Measurements from ENCODE around the gene PPP3CB. TPM values are rescaled to one million over a fixed set of nuclear protein-coding genes. Genes with fewer than 3 reads are reported as not detected.

PPP3CB gene
- total RNA-seq, 1 experiment from 2014 or later: 27.5 TPM

DNA sequence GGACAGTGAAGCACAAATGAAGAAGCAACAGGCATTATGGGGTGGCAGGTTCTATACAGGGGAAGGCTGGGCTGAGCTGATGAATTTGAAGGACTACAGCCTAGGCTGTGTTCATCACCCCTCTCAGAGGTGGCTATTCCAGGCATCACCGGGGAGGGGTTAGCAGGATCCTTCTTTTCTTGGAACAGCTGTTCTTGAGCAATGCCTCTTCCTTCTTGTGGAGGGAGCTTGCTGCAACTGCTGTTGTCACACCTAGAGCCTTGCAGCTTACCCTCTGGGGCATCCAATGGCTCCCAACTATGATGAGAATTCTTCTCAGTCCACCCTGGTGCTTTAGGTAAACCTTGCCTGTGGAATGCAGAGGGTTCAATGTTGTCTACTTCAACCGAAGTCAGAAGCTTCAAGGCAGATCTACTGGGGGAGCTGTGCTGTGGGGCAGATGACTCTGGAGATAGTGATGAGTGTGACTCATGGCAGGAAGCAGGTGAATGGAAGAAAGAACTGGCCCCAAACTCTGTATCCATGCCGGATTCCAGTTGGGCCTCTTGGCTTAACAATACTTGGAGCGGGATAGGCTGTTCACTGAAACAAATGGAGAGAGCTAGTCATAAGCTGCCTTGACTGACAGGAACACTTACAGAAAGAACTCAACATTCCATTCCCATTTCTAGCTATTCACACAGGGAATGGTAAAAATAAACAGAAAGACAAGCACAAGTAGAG lies 21.5 kb upstream of the PPP3CB start:
- Mint-ChIP-seq H3K27ac (ENCODE audit: unreplicated experiment) (no peak overlapping the region), H3K27me3 (ENCODE audit: unreplicated experiment) (no peaks in the 10 kb centered on the region), H3K36me3 (ENCODE audit: insufficient read depth, unreplicated experiment) (peaks cover 28% of the 10 kb centered on the region), H3K9me3 (ENCODE audit: low read depth, unreplicated experiment) (no peaks in the 10 kb centered on the region), H3K4me1 (ENCODE audit: low read depth, unreplicated experiment) (no peaks in the 10 kb centered on the region), H3K4me3 (ENCODE audit: low read depth, unreplicated experiment) (no peak overlapping the region)
- intact Hi-C loops (cut with micrococcal nuclease; ENCODE audit: unreplicated experiment): no loop called here
- BruUV-seq (replicated peaks): no TSS peak
- DNase-seq: no peak
- CTCF ChIA-PET: no interaction called here
- TF ChIP-seq, protein P1, sequence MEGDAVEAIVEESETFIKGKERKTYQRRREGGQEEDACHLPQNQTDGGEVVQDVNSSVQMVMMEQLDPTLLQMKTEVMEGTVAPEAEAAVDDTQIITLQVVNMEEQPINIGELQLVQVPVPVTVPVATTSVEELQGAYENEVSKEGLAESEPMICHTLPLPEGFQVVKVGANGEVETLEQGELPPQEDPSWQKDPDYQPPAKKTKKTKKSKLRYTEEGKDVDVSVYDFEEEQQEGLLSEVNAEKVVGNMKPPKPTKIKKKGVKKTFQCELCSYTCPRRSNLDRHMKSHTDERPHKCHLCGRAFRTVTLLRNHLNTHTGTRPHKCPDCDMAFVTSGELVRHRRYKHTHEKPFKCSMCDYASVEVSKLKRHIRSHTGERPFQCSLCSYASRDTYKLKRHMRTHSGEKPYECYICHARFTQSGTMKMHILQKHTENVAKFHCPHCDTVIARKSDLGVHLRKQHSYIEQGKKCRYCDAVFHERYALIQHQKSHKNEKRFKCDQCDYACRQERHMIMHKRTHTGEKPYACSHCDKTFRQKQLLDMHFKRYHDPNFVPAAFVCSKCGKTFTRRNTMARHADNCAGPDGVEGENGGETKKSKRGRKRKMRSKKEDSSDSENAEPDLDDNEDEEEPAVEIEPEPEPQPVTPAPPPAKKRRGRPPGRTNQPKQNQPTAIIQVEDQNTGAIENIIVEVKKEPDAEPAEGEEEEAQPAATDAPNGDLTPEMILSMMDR (IDR thresholded peaks at IDR 0.05; ENCODE audit: unreplicated experiment): no peak

DNA sequence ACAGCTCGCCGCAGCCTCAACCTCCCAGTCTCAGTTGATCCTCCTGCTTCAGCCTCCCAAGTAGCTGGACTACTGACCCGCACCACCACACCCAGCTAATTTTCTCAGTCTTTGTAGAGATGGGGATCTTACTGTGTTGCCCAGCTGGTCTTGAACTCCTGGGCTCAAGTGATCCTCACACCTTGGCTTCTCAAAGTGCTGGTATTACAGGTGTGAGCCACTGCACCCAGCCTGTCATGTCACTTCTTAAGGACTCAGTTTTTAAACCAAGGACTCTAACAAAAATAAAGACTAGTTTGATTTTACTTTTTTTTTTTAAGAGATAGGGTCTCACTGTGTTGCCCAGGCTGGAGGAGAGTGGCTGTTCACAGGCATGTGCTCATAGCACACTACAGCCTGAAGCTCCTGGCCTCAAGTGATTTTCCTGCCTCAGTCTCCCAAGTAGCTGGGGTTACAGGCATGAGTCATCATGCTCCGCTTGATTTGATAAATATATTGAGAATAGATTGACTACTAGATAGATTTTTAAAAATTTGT lies 16.5 kb upstream of the PPP3CB start:
- no peaks in the 10 kb centered on the region for H3K9me3 Mint-ChIP-seq (ENCODE audit: low read depth, unreplicated experiment)
- DNase-seq: no peak
- intact Hi-C loops (cut with micrococcal nuclease; ENCODE audit: unreplicated experiment): no loop called here
- TF ChIP-seq, protein P1 (IDR thresholded peaks at IDR 0.05; ENCODE audit: unreplicated experiment): no peak
- no peak overlapping the region for H3K4me3 Mint-ChIP-seq (ENCODE audit: low read depth, unreplicated experiment)
- no peaks in the 10 kb centered on the region for H3K27me3 Mint-ChIP-seq (ENCODE audit: unreplicated experiment)
- no TSS peak for BruUV-seq (replicated peaks)
- H3K4me1 Mint-ChIP-seq (ENCODE audit: low read depth, unreplicated experiment): no peaks in the 10 kb centered on the region
- CTCF ChIA-PET: no interaction called here
- peaks cover 11% of the 10 kb centered on the region for H3K36me3 Mint-ChIP-seq (ENCODE audit: insufficient read depth, unreplicated experiment)
- H3K27ac Mint-ChIP-seq (ENCODE audit: unreplicated experiment): no peak overlapping the region

DNA sequence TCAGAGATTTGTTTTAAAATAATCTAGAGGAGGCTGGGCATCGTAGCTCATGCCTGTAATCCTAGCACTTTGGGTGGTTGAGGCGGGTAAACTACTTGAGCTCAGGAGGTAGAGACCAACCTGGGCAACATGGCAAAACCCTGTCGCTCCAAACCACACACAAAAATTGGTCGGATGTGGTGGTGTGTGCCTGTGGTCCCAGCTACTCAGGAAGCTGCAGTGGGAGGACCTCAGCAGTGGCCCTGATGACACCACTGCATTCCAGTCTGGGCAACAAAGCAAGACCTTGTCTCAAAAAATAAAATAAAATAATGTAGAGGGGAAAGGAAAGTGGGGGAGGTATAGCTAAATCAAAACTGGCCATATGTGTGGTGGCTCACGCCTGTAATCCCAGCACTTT lies 13.9 kb upstream of the PPP3CB start:
- no TSS peak for BruUV-seq (replicated peaks)
- Mint-ChIP-seq H3K4me3 (ENCODE audit: low read depth, unreplicated experiment) (no peak overlapping the region), H3K36me3 (ENCODE audit: insufficient read depth, unreplicated experiment) (peaks cover 14% of the 10 kb centered on the region), H3K27me3 (ENCODE audit: unreplicated experiment) (no peaks in the 10 kb centered on the region), H3K4me1 (ENCODE audit: low read depth, unreplicated experiment) (no peaks in the 10 kb centered on the region), H3K9me3 (ENCODE audit: low read depth, unreplicated experiment) (no peaks in the 10 kb centered on the region), H3K27ac (ENCODE audit: unreplicated experiment) (no peak overlapping the region)
- intact Hi-C loops (cut with micrococcal nuclease; ENCODE audit: unreplicated experiment): no loop called here
- TF ChIP-seq, protein P1 (IDR thresholded peaks at IDR 0.05; ENCODE audit: unreplicated experiment): no peak
- CTCF ChIA-PET: no interaction called here
- DNase-seq: no peak

DNA sequence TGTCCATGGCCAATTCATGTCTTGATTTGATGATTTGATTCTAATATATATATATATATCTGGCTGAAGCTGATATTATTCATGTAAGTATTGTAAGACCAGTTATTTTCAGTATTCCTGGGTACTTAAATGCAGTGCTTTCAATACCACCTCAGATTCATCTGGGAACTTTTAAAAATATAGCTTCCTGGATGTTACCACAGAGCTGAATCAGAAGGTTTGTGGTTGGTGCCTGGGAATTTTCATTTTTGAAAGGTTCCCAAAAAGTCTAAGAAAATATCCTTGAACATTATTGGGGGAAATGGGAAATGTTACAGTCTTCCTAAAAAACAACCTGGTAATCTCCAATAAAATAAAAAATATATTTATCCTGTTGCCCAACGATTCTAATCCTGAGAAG lies 10.7 kb upstream of the PPP3CB start:
- no peak overlapping the region for H3K4me3 Mint-ChIP-seq (ENCODE audit: low read depth, unreplicated experiment)
- H3K4me1 Mint-ChIP-seq (ENCODE audit: low read depth, unreplicated experiment): no peaks in the 10 kb centered on the region
- no peaks in the 10 kb centered on the region for H3K9me3 Mint-ChIP-seq (ENCODE audit: low read depth, unreplicated experiment)
- TF ChIP-seq, protein P1 (IDR thresholded peaks at IDR 0.05; ENCODE audit: unreplicated experiment): no peak
- peaks cover 23% of the 10 kb centered on the region for H3K36me3 Mint-ChIP-seq (ENCODE audit: insufficient read depth, unreplicated experiment)
- DNase-seq: no peak
- CTCF ChIA-PET: no interaction called here
- BruUV-seq (replicated peaks): no TSS peak
- intact Hi-C loops (cut with micrococcal nuclease; ENCODE audit: unreplicated experiment): no loop called here
- H3K27me3 Mint-ChIP-seq (ENCODE audit: unreplicated experiment): no peaks in the 10 kb centered on the region
- no peak overlapping the region for H3K27ac Mint-ChIP-seq (ENCODE audit: unreplicated experiment)

All from Calu3 (cell line).